Endothelial cell of umbilical vein (primary cell): ENCODE results near the gene ATP8A1.

Source experiments
- CTCF ChIP-seq, 2 donors: IDR thresholded peaks; 1 replicate in 1 of 2; 2 replicates in 1 of 2; pipeline ENCODE4 v1.5.1; 2011; ENCODE audit warnings: low read length in 2 of 2, mild to moderate bottlenecking in 2 of 2, moderate library complexity in 2 of 2, control low read depth in 1 of 2, inconsistent platforms in 1 of 2, low read depth in 1 of 2; ENCODE audit not compliant: insufficient read depth in 1 of 2; ENCODE audit errors: extremely low read depth in 1 of 2
- EZH2 ChIP-seq: IDR thresholded peaks from 2 replicates; pipeline ENCODE4 v1.6.1; 2012; ENCODE audit warnings: borderline replicate concordance, low read depth, mild to moderate bottlenecking, moderate library complexity, low read length, inconsistent platforms; ENCODE audit not compliant: severe bottlenecking

GRCh38 chr4:42398871-42399331, 258.0 kb downstream of the ATP8A1 start:
- TF ChIP-seq CTCF (IDR thresholded peaks at IDR 0.05; ENCODE audit: extremely low read depth in 1 of 2, insufficient read depth in 1 of 2, low read depth in 1 of 2, low read length in 2 of 2): no peak
- no peak for TF ChIP-seq EZH2
